ENCODE data around the gene PGAM1. TPM values are rescaled to one million over a fixed set of nuclear protein-coding genes. Genes with fewer than 3 reads are reported as not detected.

The PGAM1 gene
- total RNA-seq, 1 experiment from 2014 or later, result 497 TPM

GRCh38 chr10:97456034-97456685 lies 30.2 kb downstream of the PGAM1 start:
- RAD21 ChIA-PET (ENCODE audit: low non-redundant PET in 1 of 2, low total read pairs in 2 of 2, uncharacterized antibody in 2 of 2, unreplicated experiment in 2 of 2), result no interaction called here
- no peak for DNase-seq (ENCODE audit: low read depth, low spot score)
- no peak for ATAC-seq
- POLR2A ChIA-PET, result no interaction called here
- Histone ChIP-seq H3K27me3 (ENCODE audit: insufficient read depth, low read length) (no peaks in the 10 kb centered on the region), H3K9me2 (ENCODE audit: insufficient read depth) (no peaks in the 10 kb centered on the region), H4K20me1 (ENCODE audit: insufficient read depth) (no peaks in the 10 kb centered on the region), H3K4me2 (ENCODE audit: low read length) (no peak overlapping the region), H2AFZ (ENCODE audit: low read depth, low read length, poor library complexity, severe bottlenecking) (no peak overlapping the region), H3K9ac (ENCODE audit: low read length) (no peak overlapping the region), H3K36me3 (ENCODE audit: control insufficient read depth in 1 of 2, insufficient read depth in 2 of 2, low read length in 2 of 2) (peaks cover 48 to 59% of the 10 kb centered on the region in 2 experiments), H3K27ac (ENCODE audit: low read depth, low read length) (no peak overlapping the region), H3K4me1 (ENCODE audit: control insufficient read depth in 1 of 2, insufficient read depth in 2 of 2, low read length in 2 of 2) (no peaks in the 10 kb centered on the region), H3K4me3 (replicated peaks in 1 of 2; ENCODE audit: low read depth in 1 of 2, low read length in 2 of 2) (no peak overlapping the region), H3K9me3 (ENCODE audit: control insufficient read depth in 1 of 2, insufficient read depth in 1 of 2, low read depth in 1 of 2, low read length in 2 of 2) (no peaks in the 10 kb centered on the region), H3K79me2 (ENCODE audit: insufficient read depth, low read length) (peaks cover 2% of the 10 kb centered on the region; the same call in 1 of the 2 replicates)
- TF ChIP-seq EZH2 (IDR thresholded peaks at IDR 0.05) (no peak), FOSL1 (IDR thresholded peaks at IDR 0.05; ENCODE audit: low read depth) (no peak), POLR2A (IDR thresholded peaks at IDR 0.05; ENCODE audit: borderline replicate concordance, extremely low read depth, insufficient read depth, insufficient read length) (no peak), REST (IDR thresholded peaks at IDR 0.05; ENCODE audit: low read depth) (no peak), POLR2AphosphoS5 (IDR thresholded peaks at IDR 0.05; ENCODE audit: low read depth, low read length) (no peak), EGR1 (IDR thresholded peaks at IDR 0.05; ENCODE audit: low read depth) (no peak), TCF7L2 (IDR thresholded peaks at IDR 0.05; ENCODE audit: borderline replicate concordance, extremely low read depth, insufficient read depth, insufficient read length) (no peak), MAX (IDR thresholded peaks at IDR 0.05) (no peak), ATF3 (IDR thresholded peaks at IDR 0.05) (no peak), YY1 (IDR thresholded peaks at IDR 0.05; ENCODE audit: extremely low read depth, insufficient replicate concordance, low read depth, low read length) (no peak), ELF1 (IDR thresholded peaks at IDR 0.05; ENCODE audit: borderline replicate concordance, low read depth) (no peak)
- intact Hi-C loops (cut with micrococcal nuclease), result no loop called here
- no TSS peak for BruUV-seq (replicated peaks)
- CTCF ChIA-PET, result interaction anchor here (0.7 to 1.9 kb wide), 2 partner anchors 10 to 11 kb away, joined by 4 to 5 read pairs; no protein-coding TSS in a partner anchor
